Osteocyte (in vitro differentiated cells): ENCODE measurements around the gene CHRM2. TPM values are rescaled to one million over a fixed set of nuclear protein-coding genes. Genes with fewer than 3 reads are reported as not detected.
A peak's percentile ranks its signal among the peaks of the same experiment; 100 is the strongest.

Experiments
- DNase-seq: peaks from one replicate; pipeline ENCODE4 v3.0.0; 2021; ENCODE audit warnings: mixed read lengths; ENCODE audit not compliant: unreplicated experiment; ENCODE audit errors: extremely low spot score
- H3K27ac Mint-ChIP-seq: one replicate; pipeline ENCODE4 v1.8.0; 2021; ENCODE audit warnings: mild to moderate bottlenecking, mixed read lengths; ENCODE audit not compliant: unreplicated experiment
- H3K27me3 Mint-ChIP-seq: one replicate; pipeline ENCODE4 v1.8.0; 2021; ENCODE audit warnings: mixed read lengths; ENCODE audit not compliant: unreplicated experiment
- H3K36me3 Mint-ChIP-seq: one replicate; pipeline ENCODE4 v1.8.0; 2021; ENCODE audit warnings: mixed read lengths; ENCODE audit not compliant: unreplicated experiment
- H3K4me1 Mint-ChIP-seq: one replicate; pipeline ENCODE4 v1.8.0; 2021; ENCODE audit warnings: mixed read lengths; ENCODE audit not compliant: unreplicated experiment
- H3K4me3 Mint-ChIP-seq: one replicate; pipeline ENCODE4 v1.8.0; 2021; ENCODE audit warnings: mild to moderate bottlenecking, moderate library complexity, mixed read lengths; ENCODE audit not compliant: unreplicated experiment
- H3K9me3 Mint-ChIP-seq: one replicate; pipeline ENCODE4 v1.8.0; 2021; ENCODE audit warnings: mixed read lengths; ENCODE audit not compliant: unreplicated experiment
- CTCF ChIP-seq: fragments of 200-600 bp; sonication (generic); IDR thresholded peaks from 2 replicates; pipeline ENCODE4 v1.5.0; 2021; ENCODE audit warnings: antibody characterized with exemption, mild to moderate bottlenecking, moderate library complexity
- total RNA-seq: library from RNA; stranded (reverse); gene quantifications from 2 replicates; pipeline ENCODE4 v1.2.1, GENCODE V29; 2021

Gene CHRM2
- total RNA-seq, 1 donor from 2014 or later: 30.0 TPM

DNA sequence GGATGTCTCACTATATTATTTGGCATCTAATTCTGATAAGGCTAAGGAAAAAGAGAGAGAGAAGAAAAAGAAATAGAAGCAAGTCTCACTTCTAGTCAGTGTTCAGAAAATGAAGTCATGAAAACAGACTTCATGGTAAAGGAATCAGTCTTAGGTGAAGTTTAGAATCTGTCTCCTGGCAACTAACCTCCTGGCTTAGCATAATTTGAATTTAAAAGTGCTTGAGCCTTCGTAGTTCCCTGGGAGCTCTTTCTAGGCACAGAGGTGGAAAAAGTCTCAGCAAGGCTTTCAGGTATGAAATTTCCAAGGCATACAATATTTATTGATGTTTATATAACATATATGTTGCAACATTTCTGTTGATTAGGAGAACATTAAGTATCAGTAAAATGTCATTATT lies 10.4 kb downstream of the CHRM2 start:
- H3K27me3 Mint-ChIP-seq: no peaks in the 10 kb centered on the region
- no peak overlapping the region for H3K27ac Mint-ChIP-seq
- peaks cover 23% of the 10 kb centered on the region for H3K4me1 Mint-ChIP-seq

DNA sequence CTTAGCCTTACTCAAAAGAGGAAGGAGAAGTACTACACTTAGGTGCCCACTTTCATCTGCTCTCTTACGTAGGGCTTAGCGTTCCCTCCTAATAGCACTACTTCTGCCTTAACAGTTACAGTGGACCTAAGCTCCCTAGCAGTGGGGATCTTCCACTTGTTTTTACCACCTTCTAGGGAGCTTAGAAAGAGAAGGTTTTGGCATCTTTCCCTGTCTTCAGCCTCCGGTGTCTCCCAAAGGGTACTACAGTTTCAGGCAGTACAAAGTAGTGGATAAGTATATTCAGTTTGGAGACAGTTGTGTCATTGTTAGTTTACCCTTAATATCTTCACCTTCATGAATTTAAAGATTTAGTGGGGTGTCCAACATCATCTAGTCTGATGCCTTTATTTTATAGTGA lies 14.6 kb downstream of the CHRM2 start:
- no peaks in the 10 kb centered on the region for H3K27me3 Mint-ChIP-seq
- no peak overlapping the region for H3K27ac Mint-ChIP-seq
- no peak for DNase-seq
- no peak overlapping the region for H3K4me3 Mint-ChIP-seq
- TF ChIP-seq CTCF: peak; percentile 8
- H3K36me3 Mint-ChIP-seq: peaks cover 18% of the 10 kb centered on the region
- no peaks in the 10 kb centered on the region for H3K9me3 Mint-ChIP-seq
- H3K4me1 Mint-ChIP-seq: peaks cover 14% of the 10 kb centered on the region

More for the DNA sequence above, 10.4 kb downstream of the CHRM2 start:
- Mint-ChIP-seq H3K36me3 (peaks cover 12% of the 10 kb centered on the region), H3K4me3 (no peak overlapping the region), H3K9me3 (no peaks in the 10 kb centered on the region)
- no peak for TF ChIP-seq CTCF
- no peak for DNase-seq

GRCh38 chr7:136884492-136884891 lies 16.0 kb downstream of the CHRM2 start:
- peaks cover 21% of the 10 kb centered on the region for H3K36me3 Mint-ChIP-seq
- no peaks in the 10 kb centered on the region for H3K9me3 Mint-ChIP-seq
- H3K4me3 Mint-ChIP-seq: no peak overlapping the region
- no peak overlapping the region for H3K27ac Mint-ChIP-seq
- no peak for TF ChIP-seq CTCF
- no peak for DNase-seq
- H3K4me1 Mint-ChIP-seq: peaks cover 9% of the 10 kb centered on the region
- H3K27me3 Mint-ChIP-seq: no peaks in the 10 kb centered on the region

- H3K36me3 Mint-ChIP-seq: peaks cover 21% of the 10 kb centered on the region
- no peak for TF ChIP-seq CTCF
- no peak overlapping the region for H3K27ac Mint-ChIP-seq
- H3K4me3 Mint-ChIP-seq: no peak overlapping the region
- H3K27me3 Mint-ChIP-seq: no peaks in the 10 kb centered on the region
- peaks cover 10% of the 10 kb centered on the region for H3K4me1 Mint-ChIP-seq
- H3K9me3 Mint-ChIP-seq: no peaks in the 10 kb centered on the region
- DNase-seq: no peak
Measured at GRCh38 chr7:136887317-136887716, 18.9 kb downstream of the CHRM2 start.

GRCh38 chr7:136890399-136890798 lies 21.9 kb downstream of the CHRM2 start:
- no peak overlapping the region for H3K4me3 Mint-ChIP-seq
- DNase-seq: no peak
- no peak for TF ChIP-seq CTCF

More at GRCh38 chr7:136890399-136890798, 21.9 kb downstream of the CHRM2 start:
- Mint-ChIP-seq H3K27ac (no peak overlapping the region), H3K27me3 (no peaks in the 10 kb centered on the region), H3K36me3 (peaks cover 28% of the 10 kb centered on the region), H3K4me1 (peaks cover 8% of the 10 kb centered on the region), H3K9me3 (no peaks in the 10 kb centered on the region)
